Esophagus muscularis mucosa (tissue), 4 donors: ENCODE measurements around the gene RGSL1. TPM values are rescaled to one million over a fixed set of nuclear protein-coding genes. Genes with fewer than 3 reads are reported as not detected.

Experiments
- DNase-seq: peaks from one replicate; pipeline ENCODE4 v3.0.0-alpha.2; 2017; ENCODE audit errors: extremely low spot score
- H3K27ac ChIP-seq, 4 donors: fragments of 200-600 bp; sonication (generic); replicated peaks in 1 of 4; 1 replicate in 3 of 4; 2 replicates in 1 of 4; pipeline ENCODE4 v1.5.1; 2016 to 2019; ENCODE audit warnings: mild to moderate bottlenecking in 1 of 4
- H3K27me3 ChIP-seq, 4 donors: fragments of 200-600 bp; sonication (generic); one replicate each; pipeline versions ENCODE4 v1.5.1 to v1.6.0; 2016 to 2019
- H3K36me3 ChIP-seq, 4 donors: fragments of 200-600 bp; sonication (generic); one replicate each; pipeline ENCODE4 v1.5.1; 2016 to 2019
- H3K4me1 ChIP-seq, 4 donors: fragments of 200-600 bp; sonication (generic); one replicate each; pipeline ENCODE4 v1.5.1; 2016 to 2019
- H3K4me3 ChIP-seq, 4 donors: fragments of 200-600 bp; sonication (generic); 1 replicate in 2 of 4; 2 replicates in 2 of 4; pipeline ENCODE4 v1.5.1; 2016 to 2019; ENCODE audit warnings: mild to moderate bottlenecking in 4 of 4, moderate library complexity in 1 of 4
- H3K9me3 ChIP-seq, 4 donors: fragments of 200-600 bp; sonication (generic); 1 replicate in 3 of 4; 2 replicates in 1 of 4; pipeline ENCODE4 v1.5.1; 2016 to 2019
- EP300 ChIP-seq: sonication (generic); formaldehyde crosslinking; IDR thresholded peaks from one replicate; pipeline ENCODE4 v1.6.1; 2017; ENCODE audit warnings: antibody characterized with exemption
- POLR2A ChIP-seq: fragments of 450-650 bp; IDR thresholded peaks from one replicate; pipeline ENCODE4 v1.6.1; 2017; ENCODE audit warnings: antibody characterized with exemption, moderate library complexity, mild to moderate bottlenecking, low read depth
- POLR2AphosphoS5 ChIP-seq, 2 donors: sonication (generic); formaldehyde crosslinking; IDR thresholded peaks; one replicate each; pipeline ENCODE4 v1.6.1; 2017; ENCODE audit warnings: antibody characterized with exemption in 2 of 2
- WGBS: methylation state at CpG from one replicate; pipeline ENCODE4 v1.1.5; 2018; 5-methylcytosine and 5-hydroxymethylcytosine counted together
- intact Hi-C: fragments of 100-400 bp; cut with DNase I; formaldehyde crosslinking; loops from one replicate; pipeline ENCODE4 v1.15.1; 2023
- small RNA-seq, 3 donors: library from RNA; depleted of rRNA; stranded (forward); fragments of <200 nt; gene quantifications; one replicate each; pipeline ENCODE3, GENCODE V24; 2016
- total RNA-seq, 4 donors: library from RNA; depleted of rRNA; stranded (reverse); fragments of >200 nt; gene quantifications; one replicate each; pipeline versions ENCODE4 v1.1.0 to v1.2.1, GENCODE V29; 2016
- TF ChIP-seq, protein P1 (sequence below), 3 experiments: fragments of 200-600 bp in 2 of 3; fragments of 450-650 bp in 1 of 3; sonication (generic) in 2 of 3; IDR thresholded peaks; one replicate each; pipeline ENCODE4 v1.5.1; 2017 to 2019; ENCODE audit warnings: antibody characterized with exemption in 3 of 3, mild to moderate bottlenecking in 2 of 3, moderate library complexity in 1 of 3

RGSL1 gene
- total RNA-seq, 4 donors from 2014 or later = not detected

DNA sequence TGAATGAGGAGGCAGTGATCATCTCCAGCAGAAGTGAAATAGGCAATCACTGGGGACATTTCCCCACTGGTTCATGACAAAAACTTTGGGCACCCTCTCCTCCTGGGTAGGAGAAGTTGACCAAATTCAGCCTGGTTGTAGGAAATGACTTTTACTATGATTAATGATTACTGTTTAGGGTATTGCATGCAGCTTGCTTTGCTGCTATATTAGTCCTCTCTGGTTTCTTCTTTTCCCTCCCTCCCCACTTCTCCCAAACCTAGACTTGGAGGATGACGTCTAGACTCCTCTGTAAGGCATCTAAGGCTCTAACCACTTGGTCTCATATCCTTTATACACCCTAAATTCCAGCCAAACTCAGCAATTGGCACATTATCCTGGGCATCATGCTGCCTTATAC lies 157.6 kb downstream of the RGSL1 start:
- no peaks in the 10 kb centered on the region for H3K36me3 ChIP-seq
- H3K9me3 ChIP-seq = no peaks in the 10 kb centered on the region
- intact Hi-C loops = no loop called here
- H3K4me3 ChIP-seq = no peak overlapping the region
- DNase-seq = no peak
- H3K4me1 ChIP-seq = peaks cover 10 to 26% (median 22%) of the 10 kb centered on the region in 4 donors
- no peaks in the 10 kb centered on the region for H3K27me3 ChIP-seq
- H3K27ac ChIP-seq = no peak overlapping the region
- TF ChIP-seq POLR2A = no peak
- no peak for TF ChIP-seq POLR2AphosphoS5 (IDR thresholded peaks at IDR 0.05)
- no peak for TF ChIP-seq EP300
- TF ChIP-seq, protein P1, sequence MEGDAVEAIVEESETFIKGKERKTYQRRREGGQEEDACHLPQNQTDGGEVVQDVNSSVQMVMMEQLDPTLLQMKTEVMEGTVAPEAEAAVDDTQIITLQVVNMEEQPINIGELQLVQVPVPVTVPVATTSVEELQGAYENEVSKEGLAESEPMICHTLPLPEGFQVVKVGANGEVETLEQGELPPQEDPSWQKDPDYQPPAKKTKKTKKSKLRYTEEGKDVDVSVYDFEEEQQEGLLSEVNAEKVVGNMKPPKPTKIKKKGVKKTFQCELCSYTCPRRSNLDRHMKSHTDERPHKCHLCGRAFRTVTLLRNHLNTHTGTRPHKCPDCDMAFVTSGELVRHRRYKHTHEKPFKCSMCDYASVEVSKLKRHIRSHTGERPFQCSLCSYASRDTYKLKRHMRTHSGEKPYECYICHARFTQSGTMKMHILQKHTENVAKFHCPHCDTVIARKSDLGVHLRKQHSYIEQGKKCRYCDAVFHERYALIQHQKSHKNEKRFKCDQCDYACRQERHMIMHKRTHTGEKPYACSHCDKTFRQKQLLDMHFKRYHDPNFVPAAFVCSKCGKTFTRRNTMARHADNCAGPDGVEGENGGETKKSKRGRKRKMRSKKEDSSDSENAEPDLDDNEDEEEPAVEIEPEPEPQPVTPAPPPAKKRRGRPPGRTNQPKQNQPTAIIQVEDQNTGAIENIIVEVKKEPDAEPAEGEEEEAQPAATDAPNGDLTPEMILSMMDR (IDR thresholded peaks at IDR 0.05) = no peak
- 74% methylated on average over 1 of the region's 1 CpG for WGBS

DNA sequence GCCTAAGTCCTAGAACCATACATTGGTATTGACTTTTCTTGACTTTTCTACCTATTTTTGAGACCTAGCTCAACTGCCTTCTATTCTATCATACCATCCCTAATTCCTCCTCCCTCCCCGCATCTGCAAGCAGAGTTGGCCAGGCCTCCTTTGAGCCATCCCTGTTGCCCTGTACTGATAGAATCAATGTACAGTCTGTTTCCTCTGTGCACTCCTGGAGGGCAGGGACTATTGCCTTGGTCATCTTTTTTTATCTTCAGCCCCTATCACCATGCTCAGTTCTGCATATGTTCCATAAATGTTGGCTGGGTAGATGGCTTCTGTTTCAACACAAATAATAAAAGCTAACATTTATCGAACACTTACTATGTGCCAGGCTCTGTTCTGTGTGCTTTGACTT lies 158.3 kb downstream of the RGSL1 start:
- intact Hi-C loops = no loop called here
- Histone ChIP-seq H3K4me1 (peaks cover 10 to 20% (median 16%) of the 10 kb centered on the region in 4 donors), H3K27ac (no peak overlapping the region), H3K4me3 (no peak overlapping the region), H3K36me3 (no peaks in the 10 kb centered on the region), H3K27me3 (no peaks in the 10 kb centered on the region), H3K9me3 (no peaks in the 10 kb centered on the region)
- no peak for DNase-seq
- no peak for TF ChIP-seq POLR2A
- TF ChIP-seq EP300 = no peak
- TF ChIP-seq, protein P1 (IDR thresholded peaks at IDR 0.05) = no peak
- no peak for TF ChIP-seq POLR2AphosphoS5 (IDR thresholded peaks at IDR 0.05)
- 96% methylated on average over 1 of the region's 2 CpGs for WGBS

DNA sequence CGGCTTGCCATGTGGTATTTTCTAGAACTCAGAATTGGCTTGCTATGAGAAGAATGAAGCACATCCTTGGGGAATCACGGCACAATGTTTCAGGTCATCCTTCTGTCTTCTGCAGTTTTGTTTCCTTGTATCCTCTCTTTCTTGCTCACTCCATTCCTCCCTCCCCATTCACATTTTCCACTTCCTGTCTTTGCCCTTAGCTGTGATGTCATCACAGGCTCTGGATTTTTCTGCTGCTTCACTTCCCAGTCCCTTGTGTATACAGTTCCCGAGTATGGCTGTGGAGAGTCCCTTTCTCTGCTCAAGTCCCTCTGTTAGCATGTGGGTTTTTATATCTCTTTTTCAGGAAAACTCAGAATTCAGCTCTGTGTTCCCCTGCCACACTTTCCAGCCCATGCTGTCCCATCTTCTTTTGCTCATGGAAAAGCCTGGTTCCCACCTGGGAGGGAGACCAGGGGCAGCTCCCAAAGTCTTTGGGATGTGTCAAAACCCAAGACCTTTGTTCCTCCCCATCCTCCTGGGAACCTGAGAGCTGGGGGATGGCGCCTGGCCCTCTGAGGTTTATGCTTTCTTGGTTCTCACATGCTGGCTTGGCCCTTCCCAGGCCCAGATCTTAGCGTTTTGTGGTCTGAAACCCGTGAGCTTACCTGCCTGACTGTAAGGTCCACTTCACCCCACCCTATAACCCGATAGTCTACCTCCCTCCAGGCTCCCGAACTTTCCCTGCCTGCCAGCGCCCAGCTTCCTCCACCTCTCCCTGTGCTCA lies 159.1 kb downstream of the RGSL1 start:
- H3K4me1 ChIP-seq = peaks cover 7 to 16% (median 11%) of the 10 kb centered on the region in 4 donors
- intact Hi-C loops = no loop called here
- DNase-seq = no peak

More for the DNA sequence above, 159.1 kb downstream of the RGSL1 start:
- WGBS = 89% methylated on average over 9 of the region's 9 CpGs
- no peak overlapping the region for H3K4me3 ChIP-seq
- no peaks in the 10 kb centered on the region for H3K36me3 ChIP-seq
- TF ChIP-seq POLR2A = no peak
- no peak for TF ChIP-seq EP300
- no peak for TF ChIP-seq POLR2AphosphoS5 (IDR thresholded peaks at IDR 0.05)
- TF ChIP-seq, protein P1 (IDR thresholded peaks at IDR 0.05) = no peak
- no peaks in the 10 kb centered on the region for H3K9me3 ChIP-seq
- H3K27ac ChIP-seq = peak overlapping the region in 2 of 4 donors; percentile 2 to 28
- no peaks in the 10 kb centered on the region for H3K27me3 ChIP-seq

Small RNA genes within 50 kb of the gene (small RNA-seq; reads per million reads assigned to genes)
- 0 reads per million in 3 donors for gene RF00017

Other genes starting within 250 kb of the RGSL1 start
- 1,000 to 10,000 TPM; 2,071 to 4,011 (median 3,051) TPM for gene GLUL, start 58.4 kb upstream of the RGSL1 start, total RNA-seq
- gene TEDDM1, start 49.5 kb upstream of the RGSL1 start, total RNA-seq = not detected
- gene RNASEL, start 139.1 kb downstream of the RGSL1 start, total RNA-seq = 10 to 100 TPM in 1 of 4 donors, 1 to 10 TPM in 3; 6.0 to 10.8 (median 9.0) TPM
- gene RGS16, start 154.2 kb downstream of the RGSL1 start, total RNA-seq = 10 to 100 TPM in 1 of 4 donors, 1 to 10 TPM in 2, under 1 TPM in 1; 0.83 to 19.7 (median 2.2) TPM
- gene RGS8, start 234.4 kb downstream of the RGSL1 start, total RNA-seq = under 1 TPM in 2 of 4 donors, not detected in 2; 0.06 to 0.17 TPM